ENCODE measurements around the gene TTC3.

TTC3 gene

DNA sequence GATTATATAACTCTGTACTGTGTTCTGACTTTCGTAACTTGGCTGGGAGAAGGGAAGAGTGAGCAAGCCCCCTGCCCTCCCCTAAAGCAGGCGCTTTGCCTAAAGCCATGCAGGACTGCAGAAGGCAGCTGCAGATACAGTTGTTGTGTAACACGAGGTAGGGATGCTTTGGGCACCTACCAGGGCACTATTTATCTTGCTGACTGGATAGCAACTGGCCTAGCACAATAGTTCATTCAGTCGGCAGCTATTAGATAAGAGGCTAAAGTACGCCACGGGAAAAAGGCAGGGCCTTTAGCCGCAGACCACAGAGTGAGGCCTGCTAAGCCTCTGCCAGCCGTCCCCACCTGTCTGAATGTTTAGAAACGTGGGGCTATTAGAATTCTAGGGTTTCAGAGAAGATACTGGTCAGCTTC is 80.9 kb downstream of the TTC3 start:
- no peak for DNase-seq

DNA sequence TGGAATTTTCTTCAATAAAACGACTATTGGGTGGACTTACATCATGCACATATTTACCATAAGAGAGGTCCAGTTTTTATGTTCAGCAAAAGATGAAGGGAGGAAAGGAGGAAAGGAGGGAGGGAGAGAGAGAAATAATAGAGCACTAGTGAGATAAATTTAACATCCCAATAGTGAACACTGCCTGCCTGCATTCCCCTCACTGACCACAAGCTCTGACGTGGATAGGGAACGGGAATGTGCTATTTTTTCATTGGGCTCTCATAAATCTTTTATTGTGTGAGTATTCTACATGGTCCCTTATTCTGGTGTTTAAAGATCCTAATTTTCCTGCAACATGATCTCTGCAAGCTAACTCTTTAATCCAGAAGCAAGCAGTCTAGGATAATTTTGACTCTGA is 82.1 kb downstream of the TTC3 start:
- DNase-seq, result no peak

DNA sequence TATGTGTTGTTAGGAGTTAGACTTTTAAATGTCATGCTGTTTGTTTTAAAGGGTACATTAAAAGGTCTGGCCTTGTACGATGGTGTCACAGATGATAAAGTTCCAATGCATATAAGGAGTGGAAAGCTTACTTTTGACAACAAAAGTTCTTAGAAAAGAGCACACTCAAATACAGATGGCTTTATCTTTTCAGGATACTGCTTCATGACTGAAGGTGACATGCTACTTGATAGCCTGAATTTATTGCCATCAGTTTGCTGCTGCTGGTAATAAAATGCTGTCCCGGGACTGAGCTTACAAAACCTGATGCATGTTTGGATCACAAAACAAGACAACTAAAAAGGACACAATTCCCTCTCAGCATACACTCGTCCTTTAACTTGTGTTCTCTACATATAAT is 84.9 kb downstream of the TTC3 start:
- DNase-seq, result no peak

DNA sequence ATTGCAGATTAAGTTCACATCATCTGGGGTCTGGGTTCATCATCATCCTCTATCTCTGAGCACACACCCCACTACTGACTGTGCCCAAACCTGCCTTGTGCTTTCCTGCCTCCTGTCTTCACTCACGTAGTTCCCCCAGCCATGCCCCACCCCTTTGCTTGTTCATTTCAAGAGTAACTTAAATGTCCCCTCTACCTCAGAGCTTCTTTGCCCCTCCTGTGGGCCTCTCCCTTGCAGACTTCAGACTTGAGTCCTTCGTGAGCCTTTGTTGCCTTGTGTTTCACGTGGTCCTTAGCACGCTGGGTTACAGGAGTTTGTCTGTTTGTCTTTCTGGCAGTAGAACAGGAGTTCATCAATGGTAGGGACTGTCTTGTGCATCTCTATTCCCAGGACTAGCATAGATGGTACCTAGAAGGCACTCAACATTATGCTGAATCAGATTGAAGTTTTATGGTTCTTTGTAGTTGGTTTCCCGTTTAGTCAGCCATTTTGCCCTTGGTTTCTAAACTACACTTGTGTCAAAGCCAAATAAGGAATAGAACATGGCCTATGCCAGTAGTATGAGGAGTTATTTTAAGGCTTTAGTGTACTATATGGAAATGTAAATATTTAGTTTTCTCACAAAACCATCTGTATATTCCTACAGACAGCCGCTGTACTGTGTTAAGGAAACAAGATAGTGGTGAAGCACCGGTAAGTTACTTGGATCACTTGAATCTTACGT is 86.2 kb downstream of the TTC3 start:
- no peak for DNase-seq

DNA sequence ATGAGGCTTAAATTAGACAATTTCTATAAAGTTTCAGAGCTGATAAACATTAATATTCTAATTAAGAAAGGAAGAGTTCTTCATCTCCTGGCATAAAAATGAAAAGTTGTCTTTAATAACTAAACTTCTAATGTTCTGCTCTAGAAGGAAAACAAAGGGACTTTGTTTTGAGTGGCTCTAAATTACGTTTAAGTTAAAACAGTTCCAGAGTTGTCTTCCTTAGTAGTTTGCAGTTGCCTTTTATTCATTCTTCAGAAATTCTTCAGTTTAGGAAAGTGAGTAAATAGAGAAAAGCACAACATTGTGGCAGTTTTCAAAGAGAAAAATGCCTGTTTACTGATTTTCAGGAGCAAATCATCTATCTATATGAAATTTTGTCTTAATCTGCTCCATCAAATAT is 86.9 kb downstream of the TTC3 start:
- DNase-seq, result no peak

DNA sequence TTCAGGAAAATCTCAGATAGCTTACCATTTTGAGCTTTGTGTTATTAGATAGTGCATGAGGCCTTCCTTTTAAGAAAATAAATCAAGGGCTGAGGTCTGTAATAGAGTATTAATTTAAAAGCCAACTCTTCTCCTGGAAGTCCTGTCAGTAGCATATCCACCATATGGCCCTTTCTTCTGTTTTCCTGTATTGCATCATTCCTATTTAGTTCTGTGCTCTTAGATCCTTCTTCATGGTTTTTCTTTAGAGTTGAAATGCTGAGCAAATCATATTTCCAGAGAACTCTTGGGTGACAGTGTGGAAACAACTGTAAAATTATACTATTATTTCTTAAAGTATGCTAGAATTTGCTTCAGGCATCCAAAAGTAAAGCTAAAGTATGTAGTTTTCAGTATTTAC is 91.7 kb downstream of the TTC3 start:
- no peak for DNase-seq

DNA sequence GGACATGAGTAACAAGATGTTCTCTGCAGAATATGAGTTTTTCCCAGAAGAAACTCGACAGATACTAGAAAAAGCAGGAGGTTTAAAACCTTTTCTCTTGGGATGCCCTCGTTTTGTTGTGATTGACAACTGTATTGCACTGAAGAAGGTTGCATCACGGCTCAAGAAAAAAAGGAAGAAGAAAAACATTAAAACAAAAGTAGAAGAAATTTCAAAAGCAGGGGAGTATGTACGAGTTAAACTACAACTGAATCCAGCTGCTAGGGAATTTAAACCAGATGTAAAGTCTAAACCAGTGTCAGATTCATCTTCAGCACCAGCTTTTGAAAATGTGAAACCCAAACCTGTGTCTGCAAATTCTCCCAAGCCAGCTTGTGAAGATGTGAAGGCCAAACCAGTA is 92.5 kb downstream of the TTC3 start:
- no peak for DNase-seq

DNA sequence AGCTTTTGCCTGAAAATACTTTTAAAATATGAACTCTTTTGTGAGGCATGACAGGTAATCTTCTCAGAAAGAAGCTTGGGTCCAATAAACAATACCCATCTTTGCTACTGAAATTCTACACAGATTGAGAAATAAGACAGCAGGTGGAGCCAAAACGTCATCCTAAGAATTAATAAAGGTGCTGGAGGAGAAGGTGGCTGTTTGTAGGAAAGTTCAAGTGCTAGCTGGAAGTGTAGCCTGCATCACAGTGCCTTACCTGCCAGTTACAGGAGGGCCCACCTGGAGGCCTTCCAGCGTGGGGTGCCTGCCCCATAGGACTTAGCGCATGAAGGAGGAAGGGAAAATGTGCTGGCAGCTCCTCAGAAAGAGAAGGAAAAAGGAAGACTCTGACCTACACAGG is 93.7 kb downstream of the TTC3 start:
- DNase-seq, result no peak

DNA sequence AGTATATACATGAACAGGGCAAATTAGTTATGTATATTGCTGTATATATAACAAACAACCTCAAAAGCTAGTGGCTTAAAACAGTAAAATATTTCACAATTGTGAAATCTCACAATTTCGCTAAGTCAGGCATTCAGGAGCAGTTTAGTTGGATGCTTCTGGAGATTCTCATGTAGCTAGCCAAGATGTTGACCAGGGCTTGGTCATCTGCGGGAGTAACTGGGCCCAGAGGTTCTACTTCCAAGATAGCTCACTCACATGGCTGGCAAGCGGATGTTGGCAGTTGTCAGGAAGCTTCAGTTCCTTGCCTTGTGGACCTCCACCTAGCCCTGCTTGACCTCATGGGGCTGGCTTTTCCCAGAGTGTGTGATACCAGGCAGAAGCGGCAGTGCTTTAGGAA is 95.6 kb downstream of the TTC3 start:
- no peak for DNase-seq

DNA sequence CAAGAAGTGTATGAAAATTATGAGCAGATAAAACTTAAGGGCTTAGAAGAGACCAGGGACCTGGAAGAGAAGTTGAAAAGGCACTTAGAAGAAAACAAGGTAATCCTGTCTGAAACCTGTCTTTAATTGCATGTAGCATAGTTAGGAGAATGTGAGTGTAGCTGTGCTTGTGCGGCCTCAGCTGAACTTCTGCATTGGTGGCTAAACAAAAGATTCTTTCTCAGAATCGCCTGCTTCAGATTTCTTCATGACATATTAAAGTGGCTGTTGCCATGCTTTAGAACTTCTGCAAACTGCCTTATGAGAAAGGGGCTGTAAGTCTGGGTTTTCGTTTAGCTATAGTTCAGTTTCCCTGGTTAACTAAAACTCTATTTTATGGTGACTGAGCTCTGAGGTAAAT is 99.6 kb downstream of the TTC3 start:
- DNase-seq, result no peak

DNA sequence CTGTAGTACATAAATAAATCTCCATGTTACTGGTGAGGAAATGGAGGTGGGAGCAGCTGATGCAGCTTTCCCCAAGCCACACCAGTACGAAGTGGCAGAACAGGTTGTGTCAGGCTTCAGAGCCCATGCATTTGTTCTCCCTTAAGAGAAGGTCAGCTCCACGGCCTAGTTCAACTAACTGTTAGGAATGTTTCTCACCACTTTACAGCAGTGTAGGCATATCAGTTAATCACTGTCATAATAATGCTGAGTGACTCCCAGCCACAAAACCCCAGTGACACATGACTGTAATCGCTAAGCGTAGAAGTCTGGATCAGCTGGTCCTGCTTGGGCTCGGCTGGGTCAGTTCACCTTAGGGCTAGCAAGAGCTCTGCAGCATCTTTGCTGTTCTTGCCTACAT is 103.7 kb downstream of the TTC3 start:
- DNase-seq, result no peak

DNA sequence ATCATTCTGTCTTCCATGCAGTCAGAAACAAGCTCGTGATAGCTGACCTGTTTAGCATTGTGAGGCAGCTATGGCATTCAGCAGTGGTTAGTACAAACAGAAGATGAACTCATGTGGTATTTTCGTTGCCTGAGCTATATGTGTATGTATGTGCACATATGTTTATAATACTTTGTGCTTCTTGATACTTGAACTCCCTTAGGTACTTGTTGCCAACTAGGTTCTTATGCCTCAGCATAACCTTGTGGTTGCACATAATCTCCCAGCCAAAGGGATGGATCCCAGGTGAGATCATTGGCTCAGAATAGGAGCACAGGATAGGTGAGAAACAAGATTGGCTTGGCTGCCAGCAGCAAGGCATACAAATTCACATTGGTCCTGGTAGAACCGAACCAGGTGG is 108.0 kb downstream of the TTC3 start:
- DNase-seq, result no peak

DNA sequence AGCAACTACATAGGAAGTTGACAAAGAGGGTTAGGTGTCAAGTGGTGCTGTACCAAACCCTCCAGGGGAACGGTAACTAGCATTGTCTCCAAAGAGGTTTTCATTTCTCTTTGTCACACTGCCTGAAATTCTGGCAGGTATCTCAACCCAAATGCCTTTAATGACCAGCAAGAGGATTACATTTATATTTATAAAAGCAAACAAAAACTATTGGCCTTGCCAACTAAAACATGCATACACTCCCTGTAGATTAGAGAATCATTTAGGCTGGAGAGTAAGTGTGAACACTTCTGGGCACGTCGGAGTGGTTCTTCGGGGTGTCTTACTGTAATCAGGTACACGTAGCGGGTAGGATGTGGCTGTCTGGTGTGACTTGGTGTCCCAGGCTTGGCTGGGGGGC is 109.2 kb downstream of the TTC3 start:
- no peak for DNase-seq

DNA sequence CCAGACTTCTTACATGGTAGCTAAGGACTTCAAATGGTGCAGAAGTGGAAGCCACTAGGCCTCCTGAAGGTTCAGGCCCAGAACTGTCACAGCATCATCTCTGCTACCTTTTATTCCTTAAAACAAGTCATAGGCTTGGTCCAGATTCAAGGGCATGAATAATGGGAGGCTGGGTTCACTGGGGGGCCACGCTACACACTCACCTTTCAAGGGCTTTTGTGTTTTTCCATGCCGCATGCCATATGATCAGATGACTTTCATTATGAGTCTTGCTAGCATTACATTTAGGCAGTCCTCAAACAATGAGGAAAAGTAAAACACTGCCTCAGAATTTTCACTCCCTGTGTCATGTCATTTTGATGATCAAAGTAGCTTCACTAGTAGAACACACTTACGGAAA is 110.7 kb downstream of the TTC3 start:
- DNase-seq, result no peak

DNA sequence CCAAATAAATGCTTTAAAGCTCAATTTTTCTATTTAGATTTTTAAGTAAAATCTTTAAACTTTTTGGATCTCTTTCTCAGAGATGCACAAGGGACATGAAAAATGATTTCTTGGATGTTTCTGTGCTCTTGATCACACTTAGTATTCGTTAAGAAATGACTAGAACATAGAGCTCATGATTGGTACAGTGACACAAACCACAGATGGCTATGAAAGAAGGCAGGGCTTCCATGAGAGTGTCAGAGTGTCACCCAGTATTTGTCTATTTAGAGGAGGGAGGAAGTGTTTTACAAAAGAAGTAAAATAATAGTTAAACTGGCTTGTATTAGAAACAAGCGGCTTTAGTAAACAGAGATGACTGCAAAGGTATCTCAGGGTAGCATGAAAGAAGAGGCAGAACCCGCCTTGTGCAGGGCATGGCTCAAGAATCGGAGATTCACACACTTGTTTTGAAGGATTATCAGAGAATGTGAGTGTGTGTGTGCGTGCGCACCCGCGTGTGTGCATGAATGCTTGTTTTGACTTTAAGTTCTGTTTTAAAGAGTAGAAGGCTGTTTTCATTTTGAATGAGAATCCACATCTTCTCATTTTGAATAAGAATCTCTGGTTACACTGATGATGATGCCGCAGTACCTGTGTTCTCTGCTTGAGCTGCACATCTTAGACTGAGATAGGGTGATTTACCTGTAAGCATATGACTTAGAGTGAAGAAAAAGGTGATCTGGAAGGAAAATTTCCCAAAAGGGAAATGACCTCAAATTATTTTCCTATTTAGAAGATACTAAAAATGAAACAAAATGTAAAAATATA is 111.9 kb downstream of the TTC3 start:
- DNase-seq, result no peak

DNA sequence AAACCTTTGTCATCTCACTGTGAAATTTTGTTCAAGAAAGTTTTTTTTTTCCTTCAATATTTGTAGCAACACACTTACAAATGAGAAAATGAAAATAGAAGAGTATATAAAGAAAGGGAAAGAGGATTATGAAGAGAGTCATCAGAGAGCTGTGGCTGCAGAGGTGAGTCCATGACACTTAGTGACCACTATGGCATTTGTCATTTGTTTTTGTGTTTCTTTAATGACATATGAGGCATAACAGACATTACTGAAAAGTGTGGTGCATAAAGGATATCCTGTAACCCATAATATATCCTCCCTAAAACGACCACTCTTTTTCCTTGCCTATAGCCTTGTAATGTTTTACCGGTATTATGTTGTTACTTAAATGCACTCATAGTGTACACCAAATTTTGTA is 113.9 kb downstream of the TTC3 start:
- no peak for DNase-seq

DNA sequence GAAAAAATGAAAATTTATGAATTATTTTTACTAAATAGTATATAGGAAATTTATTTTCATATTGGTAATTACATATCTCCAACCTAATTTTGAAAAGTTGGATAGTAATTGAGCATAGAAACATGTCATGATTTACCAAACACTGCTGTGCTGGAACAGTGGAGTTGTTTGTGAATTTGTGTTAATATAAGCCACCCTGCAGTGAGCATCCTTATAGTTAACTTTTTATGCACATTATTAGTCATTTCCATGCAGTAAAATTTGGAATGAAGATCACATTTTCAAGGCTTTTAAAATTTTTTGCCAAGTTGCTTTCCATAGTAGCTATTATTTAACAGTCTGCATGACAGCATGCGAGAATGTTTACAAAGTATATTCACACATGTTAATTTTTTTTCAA is 115.8 kb downstream of the TTC3 start:
- no peak for DNase-seq

DNA sequence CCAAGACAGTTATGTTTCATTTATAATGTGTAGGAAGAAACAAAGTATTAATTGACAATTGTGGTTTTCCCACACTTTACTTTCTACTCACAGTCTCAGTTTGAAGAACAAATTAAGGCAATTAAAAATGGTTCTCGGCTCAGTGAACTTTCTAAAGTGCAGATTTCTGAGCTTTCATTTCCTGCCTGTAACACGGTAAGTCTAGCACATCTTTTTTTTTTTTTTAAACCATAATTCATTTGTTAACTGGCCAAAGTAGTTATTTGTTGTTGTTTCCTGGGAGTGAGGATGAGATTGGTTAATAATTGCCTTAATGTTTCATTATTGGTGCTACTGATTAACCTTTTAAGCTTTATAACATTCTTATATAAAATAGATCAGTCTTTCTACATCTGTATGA is 119.0 kb downstream of the TTC3 start:
- no peak for DNase-seq

DNA sequence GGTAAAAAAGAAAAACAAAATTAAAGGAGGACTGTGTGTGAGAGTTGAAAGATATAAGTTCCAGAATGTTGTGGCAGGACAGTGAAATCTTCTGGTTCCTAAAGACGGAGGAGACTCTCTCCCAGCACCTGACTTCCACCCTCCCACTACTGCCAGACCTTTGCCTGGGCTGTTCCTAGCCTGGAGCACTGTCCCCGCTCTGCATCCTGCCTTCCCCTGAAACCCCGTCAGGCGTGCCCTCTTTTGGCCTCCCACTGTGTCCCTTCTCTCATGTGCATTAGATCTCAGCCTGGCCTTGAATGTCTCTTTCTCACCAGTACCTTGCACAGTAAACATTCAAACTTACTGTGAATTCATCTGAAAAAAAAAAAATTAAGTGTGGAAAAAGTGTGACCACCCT is 120.0 kb downstream of the TTC3 start:
- no peak for DNase-seq

DNA sequence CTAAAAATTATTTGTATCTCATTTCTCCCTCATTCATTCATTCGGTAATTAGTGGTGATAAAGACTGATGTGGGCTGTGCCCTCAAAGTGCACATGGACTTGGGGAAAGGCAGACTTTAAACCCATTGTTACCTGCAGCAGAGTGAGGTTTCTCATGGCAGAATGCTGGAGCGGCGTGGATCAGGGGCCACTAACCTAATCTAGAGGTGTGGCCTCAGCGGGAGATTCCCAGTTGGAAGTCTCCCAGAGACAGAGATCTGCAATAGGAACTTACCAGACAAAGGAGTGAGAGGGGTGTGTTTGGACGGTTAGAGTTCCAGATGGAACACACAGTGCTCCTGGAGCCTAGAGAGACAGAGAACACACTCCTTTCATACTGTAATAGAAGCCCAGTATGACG is 120.6 kb downstream of the TTC3 start:
- no peak for DNase-seq

DNA sequence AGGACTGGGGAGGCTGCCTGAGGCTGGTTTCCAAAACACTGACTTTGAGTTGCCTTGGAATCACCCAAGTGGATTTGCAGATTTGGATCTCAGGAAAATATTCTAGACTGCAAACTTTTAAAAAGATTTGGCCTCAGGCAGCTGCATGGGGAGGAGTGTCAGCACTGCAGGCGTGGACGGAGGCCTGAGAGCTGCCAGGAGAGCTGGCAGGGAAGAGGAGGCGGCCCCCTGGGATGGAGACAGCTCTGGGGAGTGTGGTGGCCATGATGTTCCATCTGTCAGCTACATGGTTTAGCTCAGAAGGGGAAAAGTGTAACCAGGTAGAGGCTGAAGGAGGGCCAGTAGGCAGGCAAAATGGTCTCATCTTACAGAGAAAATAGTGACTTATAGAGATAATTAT is 122.0 kb downstream of the TTC3 start:
- DNase-seq, result no peak

DNA sequence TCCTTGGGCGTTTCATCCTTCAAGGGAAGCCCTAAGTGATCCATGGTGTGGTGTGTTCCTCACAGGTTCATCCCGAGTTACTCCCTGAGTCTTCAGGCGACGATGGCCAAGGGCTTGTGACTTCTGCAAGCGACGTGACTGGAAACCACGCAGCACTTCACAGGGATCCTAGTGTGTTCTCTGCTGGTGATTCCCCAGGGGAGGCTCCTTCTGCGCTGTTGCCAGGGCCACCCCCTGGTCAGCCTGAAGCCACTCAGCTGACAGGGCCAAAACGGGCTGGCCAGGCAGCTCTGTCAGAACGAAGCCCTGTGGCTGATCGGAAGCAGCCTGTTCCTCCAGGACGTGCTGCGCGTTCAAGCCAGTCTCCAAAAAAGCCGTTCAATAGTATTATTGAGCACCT is 122.6 kb downstream of the TTC3 start:
- DNase-seq, result no peak

DNA sequence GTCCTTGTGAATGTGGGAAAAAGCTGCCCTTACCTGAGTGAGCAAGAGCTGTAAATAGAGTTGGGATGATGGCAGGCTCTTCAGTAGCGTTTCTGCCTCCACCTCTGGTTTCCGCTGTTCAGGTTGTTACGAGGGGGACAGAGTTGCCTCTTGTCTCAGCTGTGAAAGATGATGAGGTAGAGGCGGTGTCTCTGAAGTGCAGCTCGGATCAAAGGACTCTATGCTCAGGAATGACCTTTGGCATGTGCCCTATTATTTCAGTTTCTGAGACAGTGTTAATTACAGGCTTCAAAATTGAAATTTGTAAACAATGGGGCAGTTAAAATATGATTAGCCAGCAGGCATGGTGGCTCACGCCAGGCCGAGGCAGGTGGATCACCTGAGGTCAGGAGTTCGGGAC is 123.8 kb downstream of the TTC3 start:
- no peak for DNase-seq

DNA sequence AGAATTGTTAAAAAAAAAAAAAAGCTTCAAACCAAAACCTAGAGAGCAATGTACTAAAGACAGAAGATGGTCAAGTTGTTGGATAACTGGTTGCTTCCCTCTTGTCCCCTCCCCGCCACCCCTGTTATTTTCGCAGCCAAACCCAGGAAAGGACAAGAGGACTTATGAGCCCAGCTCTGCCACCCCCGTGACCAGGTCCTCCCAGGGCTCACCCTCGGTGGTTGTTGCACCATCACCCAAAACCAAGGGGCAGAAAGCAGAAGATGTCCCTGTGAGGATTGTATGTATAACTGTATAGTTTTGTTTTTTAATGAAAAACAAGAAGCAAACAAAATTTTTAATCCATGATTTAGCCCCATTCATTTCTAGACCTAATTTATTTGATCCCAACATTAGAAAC is 124.7 kb downstream of the TTC3 start:
- no peak for DNase-seq

Data from stimulated activated naive CD4-positive, alpha-beta T cell treated with Interleukin-2 at 50 U/mL for 16 hours (primary cell).